Measurements from ENCODE around the gene ALDH3B2.

DNA sequence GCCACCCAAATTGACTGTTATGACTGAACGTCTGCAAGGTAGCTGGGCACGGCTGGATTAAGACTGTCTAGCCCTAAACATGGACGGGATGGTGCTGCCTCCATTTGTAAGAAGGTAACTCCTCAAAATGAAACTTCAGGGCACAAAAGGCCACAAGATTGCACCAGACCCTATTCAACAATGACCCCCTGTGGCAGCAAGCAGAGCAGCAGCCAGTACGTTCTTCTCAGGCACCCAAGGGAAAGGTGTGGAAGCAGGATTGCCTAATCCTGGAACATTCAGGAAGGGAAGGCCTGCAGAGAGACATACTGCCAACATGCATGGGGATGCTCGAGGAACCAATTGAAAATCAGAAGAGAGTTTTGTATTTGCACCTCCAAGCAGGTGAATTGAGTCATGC is 30.4 kb downstream of the ALDH3B2 start:
- TF ChIP-seq, protein P1, sequence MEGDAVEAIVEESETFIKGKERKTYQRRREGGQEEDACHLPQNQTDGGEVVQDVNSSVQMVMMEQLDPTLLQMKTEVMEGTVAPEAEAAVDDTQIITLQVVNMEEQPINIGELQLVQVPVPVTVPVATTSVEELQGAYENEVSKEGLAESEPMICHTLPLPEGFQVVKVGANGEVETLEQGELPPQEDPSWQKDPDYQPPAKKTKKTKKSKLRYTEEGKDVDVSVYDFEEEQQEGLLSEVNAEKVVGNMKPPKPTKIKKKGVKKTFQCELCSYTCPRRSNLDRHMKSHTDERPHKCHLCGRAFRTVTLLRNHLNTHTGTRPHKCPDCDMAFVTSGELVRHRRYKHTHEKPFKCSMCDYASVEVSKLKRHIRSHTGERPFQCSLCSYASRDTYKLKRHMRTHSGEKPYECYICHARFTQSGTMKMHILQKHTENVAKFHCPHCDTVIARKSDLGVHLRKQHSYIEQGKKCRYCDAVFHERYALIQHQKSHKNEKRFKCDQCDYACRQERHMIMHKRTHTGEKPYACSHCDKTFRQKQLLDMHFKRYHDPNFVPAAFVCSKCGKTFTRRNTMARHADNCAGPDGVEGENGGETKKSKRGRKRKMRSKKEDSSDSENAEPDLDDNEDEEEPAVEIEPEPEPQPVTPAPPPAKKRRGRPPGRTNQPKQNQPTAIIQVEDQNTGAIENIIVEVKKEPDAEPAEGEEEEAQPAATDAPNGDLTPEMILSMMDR (IDR thresholded peaks at IDR 0.05): peak; percentile 24 to 38 (median 31)
- no peak for TF ChIP-seq POLR2A (IDR thresholded peaks at IDR 0.05)
